GM20431 (cell line): Measurements from ENCODE around the gene ARHGAP12.

Source experiments
- in situ Hi-C: fragments of 300-500 bp; cut with MseI, MboI; formaldehyde crosslinking; loops from one replicate; pipeline ENCODE4 v1.15.0; 2020; ENCODE audit warnings: low sequenced_read_pairs; ENCODE audit not compliant: unreplicated experiment

ARHGAP12 gene

GRCh38 chr10:31836569-31837406 lies 91.8 kb downstream of the ARHGAP12 start:
- in situ Hi-C loops = no loop called here

GRCh38 chr10:31833753-31834152 lies 94.9 kb downstream of the ARHGAP12 start:
- in situ Hi-C loops = no loop called here

- in situ Hi-C loops = no loop called here
Observed at GRCh38 chr10:31832261-31832660, 96.4 kb downstream of the ARHGAP12 start.

GRCh38 chr10:31830887-31831286 lies 97.7 kb downstream of the ARHGAP12 start:
- in situ Hi-C loops = no loop called here

GRCh38 chr10:31829776-31830175 lies 98.9 kb downstream of the ARHGAP12 start:
- in situ Hi-C loops = no loop called here

- in situ Hi-C loops = no loop called here
Observed at GRCh38 chr10:31823358-31823757, 105.3 kb downstream of the ARHGAP12 start.

- in situ Hi-C loops = no loop called here
Observed at GRCh38 chr10:31822616-31823318, 105.9 kb downstream of the ARHGAP12 start.

GRCh38 chr10:31822150-31822549 lies 106.5 kb downstream of the ARHGAP12 start:
- in situ Hi-C loops = no loop called here

GRCh38 chr10:31820778-31821369 lies 107.8 kb downstream of the ARHGAP12 start:
- in situ Hi-C loops = no loop called here

- in situ Hi-C loops = no loop called here
Observed at GRCh38 chr10:31820096-31820495, 108.5 kb downstream of the ARHGAP12 start.

- in situ Hi-C loops = no loop called here
Observed at GRCh38 chr10:31819391-31819820, 109.2 kb downstream of the ARHGAP12 start.

- in situ Hi-C loops = no loop called here
Observed at GRCh38 chr10:31816318-31816717, 112.3 kb downstream of the ARHGAP12 start.

- in situ Hi-C loops = no loop called here
Observed at GRCh38 chr10:31808258-31809218, 120.1 kb downstream of the ARHGAP12 start.

- in situ Hi-C loops = no loop called here
Observed at GRCh38 chr10:31804352-31804810, 124.2 kb downstream of the ARHGAP12 start.

- in situ Hi-C loops = no loop called here
Observed at GRCh38 chr10:31803606-31804351, 124.9 kb downstream of the ARHGAP12 start.

- in situ Hi-C loops = loop anchor here (25.0 kb wide), 1 partner anchor 1037 kb away; no protein-coding TSS in a partner anchor
Observed at GRCh38 chr10:31799181-31799580, 129.4 kb downstream of the ARHGAP12 start.

- in situ Hi-C loops = loop anchor here (25.0 kb wide), 1 partner anchor 1030 kb away; no protein-coding TSS in a partner anchor
Observed at GRCh38 chr10:31792745-31793144, 135.9 kb downstream of the ARHGAP12 start.

GRCh38 chr10:31789555-31789954 lies 139.1 kb downstream of the ARHGAP12 start:
- in situ Hi-C loops = loop anchor here (25.0 kb wide), 1 partner anchor 1027 kb away; no protein-coding TSS in a partner anchor

GRCh38 chr10:31782701-31783100 lies 145.9 kb downstream of the ARHGAP12 start:
- in situ Hi-C loops = loop anchor here (25.0 kb wide), 1 partner anchor 1020 kb away; no protein-coding TSS in a partner anchor
